ENCODE results near the gene CLEC1A. TPM values are rescaled to one million over a fixed set of nuclear protein-coding genes. Genes with fewer than 3 reads are reported as not detected.

The CLEC1A gene
- total RNA-seq, 1 donor from 2014 or later = not detected

DNA sequence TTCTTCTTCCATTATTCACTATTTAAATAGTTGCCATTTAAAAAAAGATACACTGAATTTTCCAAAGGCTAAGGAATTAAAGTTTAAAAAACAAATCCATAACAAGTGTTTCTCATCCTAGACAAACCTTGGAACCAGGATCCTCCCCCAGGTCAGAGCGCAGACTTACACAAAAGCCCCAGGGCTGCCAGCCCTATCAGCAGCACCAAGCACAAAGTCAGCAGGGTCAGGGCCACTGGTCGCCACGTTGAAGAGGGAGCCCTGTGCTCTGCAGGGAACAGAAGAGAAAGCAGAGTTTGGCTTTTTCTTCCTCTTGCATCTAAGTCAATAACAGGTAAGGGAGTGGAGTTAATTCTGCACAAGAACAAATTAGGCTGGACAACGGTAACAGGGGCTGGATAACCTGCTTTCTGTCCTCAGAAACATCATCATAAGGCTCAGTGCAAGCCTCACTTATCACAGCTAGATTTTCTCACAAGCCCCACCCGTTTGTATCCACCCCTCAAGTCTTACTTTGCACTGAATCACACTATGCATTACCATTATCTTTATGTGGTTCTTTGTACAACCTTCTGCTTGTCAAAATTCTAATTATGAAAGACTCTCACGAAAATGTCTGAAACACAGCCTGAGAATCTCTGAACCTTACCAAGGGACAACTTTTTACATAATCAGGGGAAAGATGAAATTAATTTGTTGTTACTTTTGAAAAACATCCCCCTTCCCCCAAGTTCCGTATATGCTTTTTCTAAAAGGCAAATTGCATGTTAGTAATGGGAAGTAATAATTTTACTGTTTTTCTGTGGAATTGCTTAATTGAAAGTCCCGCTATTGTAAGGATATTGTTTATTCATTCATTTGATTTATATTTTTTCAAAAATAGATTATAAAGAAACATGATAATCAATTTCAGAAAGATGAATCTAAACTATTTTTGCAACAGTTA is 9.6 kb downstream of the CLEC1A start:
- H3K9me3 Mint-ChIP-seq = peaks cover 4% of the 10 kb centered on the region
- H3K36me3 Mint-ChIP-seq (ENCODE audit: low read depth) = peaks cover under 1% of the 10 kb centered on the region
- H3K27ac Mint-ChIP-seq (ENCODE audit: unreplicated experiment) = no peak overlapping the region
- no peak for DNase-seq (ENCODE audit: low read depth, low spot score)
- H3K4me3 Mint-ChIP-seq = no peak overlapping the region
- no peaks in the 10 kb centered on the region for H3K4me1 Mint-ChIP-seq
- H3K27me3 Mint-ChIP-seq (ENCODE audit: low read depth) = no peaks in the 10 kb centered on the region
- TF ChIP-seq CTCF (conservative IDR thresholded peaks at IDR 0.05) = no peak

DNA sequence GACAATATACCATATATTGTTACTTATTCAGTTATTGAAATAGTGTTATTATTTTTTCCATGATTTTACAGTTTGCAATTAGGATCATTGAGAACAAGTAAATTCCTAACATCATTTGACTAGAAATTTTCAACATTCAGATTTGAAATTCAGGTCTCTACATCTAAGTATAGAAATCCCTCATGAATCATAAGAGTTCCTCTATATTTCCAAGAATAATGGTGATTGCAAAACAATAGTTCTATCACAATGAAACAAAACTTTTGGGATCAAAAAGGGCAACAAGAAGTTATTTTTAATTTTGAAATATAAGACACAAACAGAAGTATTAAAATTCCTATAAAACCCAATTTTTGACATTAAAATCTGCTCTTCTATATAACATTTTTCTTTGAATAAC is 10.8 kb downstream of the CLEC1A start:
- Mint-ChIP-seq H3K27ac (ENCODE audit: unreplicated experiment) (no peak overlapping the region), H3K27me3 (ENCODE audit: low read depth) (no peaks in the 10 kb centered on the region), H3K4me3 (no peak overlapping the region), H3K4me1 (no peaks in the 10 kb centered on the region), H3K9me3 (peaks cover 8% of the 10 kb centered on the region), H3K36me3 (ENCODE audit: low read depth) (peaks cover 3% of the 10 kb centered on the region)
- no peak for DNase-seq (ENCODE audit: low read depth, low spot score)
- TF ChIP-seq CTCF (conservative IDR thresholded peaks at IDR 0.05) = no peak

DNA sequence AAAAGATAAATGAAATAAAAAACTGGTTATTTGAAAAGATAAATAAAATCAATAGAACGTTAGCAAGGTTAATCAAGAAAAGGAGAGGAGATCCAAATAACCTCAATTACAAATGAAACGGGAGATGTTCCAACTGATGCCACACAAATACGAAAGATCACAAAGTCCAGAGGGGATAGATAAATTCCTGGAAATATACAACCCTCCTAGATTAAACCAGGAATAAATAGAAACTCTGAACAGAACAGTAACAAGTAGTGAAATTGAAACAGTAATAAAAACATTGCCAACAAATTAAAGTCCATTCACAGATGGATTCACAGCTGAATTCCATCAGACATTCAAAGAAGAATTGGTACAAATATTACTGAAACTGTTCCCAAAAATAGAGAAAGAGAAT is 12.4 kb downstream of the CLEC1A start:
- TF ChIP-seq CTCF (conservative IDR thresholded peaks at IDR 0.05) = no peak
- Mint-ChIP-seq H3K4me3 (no peak overlapping the region), H3K9me3 (peaks cover 8% of the 10 kb centered on the region), H3K4me1 (no peaks in the 10 kb centered on the region), H3K27ac (ENCODE audit: unreplicated experiment) (no peak overlapping the region), H3K36me3 (ENCODE audit: low read depth) (peaks cover 3% of the 10 kb centered on the region), H3K27me3 (ENCODE audit: low read depth) (no peaks in the 10 kb centered on the region)
- no peak for DNase-seq (ENCODE audit: low read depth, low spot score)

- H3K4me1 Mint-ChIP-seq = no peaks in the 10 kb centered on the region
- no peak for TF ChIP-seq CTCF (conservative IDR thresholded peaks at IDR 0.05)
- no peak overlapping the region for H3K27ac Mint-ChIP-seq (ENCODE audit: unreplicated experiment)
- no peak for DNase-seq (ENCODE audit: low read depth, low spot score)
- no peak overlapping the region for H3K4me3 Mint-ChIP-seq
- peaks cover 3% of the 10 kb centered on the region for H3K36me3 Mint-ChIP-seq (ENCODE audit: low read depth)
- H3K9me3 Mint-ChIP-seq = peaks cover 20% of the 10 kb centered on the region
- no peaks in the 10 kb centered on the region for H3K27me3 Mint-ChIP-seq (ENCODE audit: low read depth)
Measured at GRCh38 chr12:10084733-10085132, 14.1 kb downstream of the CLEC1A start.

DNA sequence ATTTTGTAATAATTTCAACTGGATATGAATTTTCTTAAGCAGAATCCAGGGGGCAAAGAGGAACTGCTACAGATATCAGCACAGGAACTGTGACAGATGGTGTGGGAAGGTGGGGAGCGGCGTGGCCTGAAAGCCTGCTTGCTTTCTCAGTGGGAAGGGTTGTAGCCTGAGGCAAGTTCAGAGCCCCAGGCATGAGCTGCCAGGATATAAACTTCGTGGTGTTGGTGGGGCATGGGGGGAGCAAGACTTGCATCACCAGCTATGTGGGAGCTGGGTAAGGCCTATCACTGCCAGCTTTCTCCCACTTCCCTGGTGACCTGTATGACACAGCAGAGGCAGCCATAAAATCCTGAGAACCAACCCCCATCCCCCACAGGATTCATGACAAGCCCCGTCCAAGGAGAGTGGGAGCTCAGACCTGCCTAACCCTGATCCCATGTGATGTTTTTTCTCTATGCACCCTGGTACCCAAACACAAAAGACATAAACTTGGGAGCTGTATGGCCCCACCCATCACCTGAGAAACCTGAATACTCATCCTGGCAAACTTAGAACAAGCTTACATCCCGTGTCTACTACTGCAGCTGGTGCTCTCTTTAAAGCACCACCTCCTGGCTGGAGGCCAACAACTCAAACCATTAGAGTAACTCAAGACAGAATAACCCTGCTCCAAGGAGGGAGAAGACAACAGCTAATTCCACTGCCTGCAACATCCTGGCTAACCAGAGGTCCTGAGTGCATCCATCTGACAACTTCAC is 16.5 kb downstream of the CLEC1A start:
- Mint-ChIP-seq H3K9me3 (peaks cover 22% of the 10 kb centered on the region), H3K36me3 (ENCODE audit: low read depth) (peaks cover 3% of the 10 kb centered on the region), H3K4me3 (no peak overlapping the region), H3K27me3 (ENCODE audit: low read depth) (no peaks in the 10 kb centered on the region), H3K4me1 (no peaks in the 10 kb centered on the region), H3K27ac (ENCODE audit: unreplicated experiment) (no peak overlapping the region)
- DNase-seq (ENCODE audit: low read depth, low spot score) = no peak
- no peak for TF ChIP-seq CTCF (conservative IDR thresholded peaks at IDR 0.05)
